Caco-2 (cell line): ENCODE results near the gene NATD1. TPM values are rescaled to one million over a fixed set of nuclear protein-coding genes. Genes with fewer than 3 reads are reported as not detected.

Experiments
- BruUV-seq: library from RNA; stranded (reverse); fragments of 400-500 nt; replicated peaks from 2 replicates; lab custom pipeline; 2021; lab: Mats Ljungman, UMichigan
- CTCF ChIA-PET: fragments of 300-600 bp; sonication (Branson Sonifier 250); formaldehyde crosslinking; loops from one replicate; lab custom pipeline; 2022; ENCODE audit warnings: antibody characterized with exemption; lab: Charles Lee
- POLR2A ChIA-PET: fragments of 300-600 bp; sonication (Branson Sonifier 250); formaldehyde crosslinking; loops from one replicate; lab custom pipeline; 2022; ENCODE audit warnings: antibody characterized with exemption; lab: Charles Lee
- DNase-seq, 2 experiments: peaks; one replicate each; pipeline versions ENCODE4 v3.0.0 to v3.0.0-alpha.2; 2020 to 2022
- H3K27me3 ChIP-seq: replicated peaks from 2 replicates; pipeline ENCODE4 v1.6.0; 2011; ENCODE audit warnings: low read length; ENCODE audit not compliant: control insufficient read depth, insufficient read depth
- H3K36me3 ChIP-seq: 2 replicates; pipeline ENCODE4 v1.5.1; 2011; ENCODE audit warnings: low read length; ENCODE audit not compliant: control insufficient read depth, insufficient read depth
- H3K4me1 ChIP-seq: fragments of 250-450 bp; sonication (Bioruptor Pico); 2 replicates; pipeline ENCODE4 v1.5.1; 2020; ENCODE audit warnings: mild to moderate bottlenecking
- H3K4me3 ChIP-seq: 2 replicates; pipeline ENCODE4 v1.5.1; 2011; ENCODE audit warnings: low read depth, mild to moderate bottlenecking, control low read depth, low read length
- H3K9me3 ChIP-seq: fragments of 250-450 bp; sonication (Bioruptor Pico); 2 replicates; pipeline ENCODE4 v1.5.1; 2020; ENCODE audit warnings: mild to moderate bottlenecking, moderate library complexity
- H3K27ac Mint-ChIP-seq: one replicate; pipeline ENCODE4 v1.8.0; 2022; ENCODE audit warnings: mixed read lengths; ENCODE audit not compliant: unreplicated experiment
- H3K27me3 Mint-ChIP-seq: one replicate; pipeline ENCODE4 v1.8.0; 2022; ENCODE audit warnings: mixed read lengths; ENCODE audit not compliant: insufficient read depth, unreplicated experiment
- H3K36me3 Mint-ChIP-seq: one replicate; pipeline ENCODE4 v1.8.0; 2022; ENCODE audit warnings: mild to moderate bottlenecking, mixed read lengths; ENCODE audit not compliant: insufficient read depth, unreplicated experiment
- H3K4me1 Mint-ChIP-seq: one replicate; pipeline ENCODE4 v1.8.0; 2022; ENCODE audit warnings: low read depth, mixed read lengths; ENCODE audit not compliant: unreplicated experiment
- H3K4me3 Mint-ChIP-seq: one replicate; pipeline ENCODE4 v1.8.0; 2022; ENCODE audit warnings: mild to moderate bottlenecking, moderate library complexity, mixed read lengths; ENCODE audit not compliant: unreplicated experiment
- H3K9me3 Mint-ChIP-seq: one replicate; pipeline ENCODE4 v1.8.0; 2022; ENCODE audit warnings: mixed read lengths; ENCODE audit not compliant: unreplicated experiment
- CTCF ChIP-seq, 2 experiments: fragments of 200-600 bp in 1 of 2; IDR thresholded peaks; 1 replicate in 1 of 2; 2 replicates in 1 of 2; pipeline versions ENCODE4 v1.5.1 to v1.8.0; 2011 to 2022; ENCODE audit warnings: antibody characterized with exemption in 1 of 2, control low read depth in 1 of 2, inconsistent platforms in 1 of 2, low read depth in 1 of 2, low read length in 1 of 2, mild to moderate bottlenecking in 1 of 2, moderate library complexity in 1 of 2; ENCODE audit not compliant: insufficient read depth in 1 of 2, severe bottlenecking in 1 of 2, unreplicated experiment in 1 of 2
- intact Hi-C: fragments of 100-400 bp; cut with micrococcal nuclease; formaldehyde crosslinking; loops from one replicate; pipeline ENCODE4 v1.10.0; 2022; ENCODE audit not compliant: unreplicated experiment
- total RNA-seq: library from RNA; stranded (reverse); gene quantifications from 2 replicates; pipeline ENCODE4 v1.2.3, GENCODE V29; 2022

The NATD1 gene
- total RNA-seq, 1 experiment from 2014 or later = 18.4 TPM

GRCh38 chr17:21191698-21192097 is 61.5 kb downstream of the NATD1 start:
- H3K27ac Mint-ChIP-seq = no peak overlapping the region
- Histone ChIP-seq H3K36me3 (no peaks in the 10 kb centered on the region; the same call in 1 of the 2 replicates), H3K4me3 (no peak overlapping the region), H3K4me1 (no peaks in the 10 kb centered on the region), H3K27me3 (no peaks in the 10 kb centered on the region), H3K9me3 (no peaks in the 10 kb centered on the region)
- H3K4me3 Mint-ChIP-seq = no peak overlapping the region
- no TSS peak for BruUV-seq
- DNase-seq = no peak
- no peaks in the 10 kb centered on the region for H3K27me3 Mint-ChIP-seq
- peaks cover 33% of the 10 kb centered on the region for H3K36me3 Mint-ChIP-seq
- ChIA-PET POLR2A (interaction anchor here (0.6 kb wide), 1 partner anchor 149 kb away, joined by 3 read pairs; the partner anchor contains the start of gene USP22), CTCF (no interaction called here)
- H3K9me3 Mint-ChIP-seq = no peaks in the 10 kb centered on the region
- H3K4me1 Mint-ChIP-seq = no peaks in the 10 kb centered on the region
- no peak for TF ChIP-seq CTCF (IDR thresholded peaks at IDR 0.05; ENCODE audit: insufficient read depth in 1 of 2, low read depth in 1 of 2, low read length in 1 of 2, severe bottlenecking in 1 of 2, unreplicated experiment in 1 of 2)
- intact Hi-C loops = no loop called here

- intact Hi-C loops = no loop called here
- Histone ChIP-seq H3K9me3 (no peaks in the 10 kb centered on the region), H3K4me3 (no peak overlapping the region), H3K36me3 (no peaks in the 10 kb centered on the region), H3K27me3 (no peaks in the 10 kb centered on the region), H3K4me1 (no peaks in the 10 kb centered on the region)
- H3K4me1 Mint-ChIP-seq = no peaks in the 10 kb centered on the region
- DNase-seq = no peak
- CTCF ChIA-PET = no interaction called here
- POLR2A ChIA-PET = no interaction called here
- no TSS peak for BruUV-seq
- no peak overlapping the region for H3K4me3 Mint-ChIP-seq
- peaks cover 19% of the 10 kb centered on the region for H3K36me3 Mint-ChIP-seq
- TF ChIP-seq CTCF (IDR thresholded peaks at IDR 0.05; ENCODE audit: insufficient read depth in 1 of 2, low read depth in 1 of 2, low read length in 1 of 2, severe bottlenecking in 1 of 2, unreplicated experiment in 1 of 2) = no peak
- H3K9me3 Mint-ChIP-seq = no peaks in the 10 kb centered on the region
- no peak overlapping the region for H3K27ac Mint-ChIP-seq
- H3K27me3 Mint-ChIP-seq = no peaks in the 10 kb centered on the region
These were observed 63.1 kb downstream of the NATD1 start for GRCh38 chr17:21190078-21190477.

- Mint-ChIP-seq H3K36me3 (peaks cover 14% of the 10 kb centered on the region), H3K27ac (no peak overlapping the region), H3K9me3 (no peaks in the 10 kb centered on the region), H3K4me3 (no peak overlapping the region), H3K4me1 (no peaks in the 10 kb centered on the region), H3K27me3 (no peaks in the 10 kb centered on the region)
- Histone ChIP-seq H3K4me3 (no peak overlapping the region), H3K9me3 (no peaks in the 10 kb centered on the region), H3K36me3 (no peaks in the 10 kb centered on the region), H3K27me3 (no peaks in the 10 kb centered on the region), H3K4me1 (no peaks in the 10 kb centered on the region)
- intact Hi-C loops = no loop called here
- TF ChIP-seq CTCF (IDR thresholded peaks at IDR 0.05; ENCODE audit: insufficient read depth in 1 of 2, low read depth in 1 of 2, low read length in 1 of 2, severe bottlenecking in 1 of 2, unreplicated experiment in 1 of 2) = no peak
- no TSS peak for BruUV-seq
- no peak for DNase-seq
- ChIA-PET POLR2A (no interaction called here), CTCF (no interaction called here)
These were observed 63.8 kb downstream of the NATD1 start for GRCh38 chr17:21189361-21189760.

Other genes starting within 250 kb of the NATD1 start
- 255 and 267 TPM in 2 replicates for gene USP22, start 210.4 kb downstream of the NATD1 start, total RNA-seq
- 22.8 and 30.0 TPM in 2 replicates for gene DHRS7B, start 126.4 kb downstream of the NATD1 start, total RNA-seq
- gene TMEM11, start 39.2 kb downstream of the NATD1 start, total RNA-seq = 39.1 and 40.7 TPM in 2 replicates
- 49.5 and 50.9 TPM in 2 replicates for gene MAP2K3, start 31.3 kb upstream of the NATD1 start, total RNA-seq
- gene KCNJ12, start 122.9 kb upstream of the NATD1 start, total RNA-seq = 0.07 and 0.14 TPM in 2 replicates